ENCODE data around the gene FRMD4A.

FRMD4A gene

DNA sequence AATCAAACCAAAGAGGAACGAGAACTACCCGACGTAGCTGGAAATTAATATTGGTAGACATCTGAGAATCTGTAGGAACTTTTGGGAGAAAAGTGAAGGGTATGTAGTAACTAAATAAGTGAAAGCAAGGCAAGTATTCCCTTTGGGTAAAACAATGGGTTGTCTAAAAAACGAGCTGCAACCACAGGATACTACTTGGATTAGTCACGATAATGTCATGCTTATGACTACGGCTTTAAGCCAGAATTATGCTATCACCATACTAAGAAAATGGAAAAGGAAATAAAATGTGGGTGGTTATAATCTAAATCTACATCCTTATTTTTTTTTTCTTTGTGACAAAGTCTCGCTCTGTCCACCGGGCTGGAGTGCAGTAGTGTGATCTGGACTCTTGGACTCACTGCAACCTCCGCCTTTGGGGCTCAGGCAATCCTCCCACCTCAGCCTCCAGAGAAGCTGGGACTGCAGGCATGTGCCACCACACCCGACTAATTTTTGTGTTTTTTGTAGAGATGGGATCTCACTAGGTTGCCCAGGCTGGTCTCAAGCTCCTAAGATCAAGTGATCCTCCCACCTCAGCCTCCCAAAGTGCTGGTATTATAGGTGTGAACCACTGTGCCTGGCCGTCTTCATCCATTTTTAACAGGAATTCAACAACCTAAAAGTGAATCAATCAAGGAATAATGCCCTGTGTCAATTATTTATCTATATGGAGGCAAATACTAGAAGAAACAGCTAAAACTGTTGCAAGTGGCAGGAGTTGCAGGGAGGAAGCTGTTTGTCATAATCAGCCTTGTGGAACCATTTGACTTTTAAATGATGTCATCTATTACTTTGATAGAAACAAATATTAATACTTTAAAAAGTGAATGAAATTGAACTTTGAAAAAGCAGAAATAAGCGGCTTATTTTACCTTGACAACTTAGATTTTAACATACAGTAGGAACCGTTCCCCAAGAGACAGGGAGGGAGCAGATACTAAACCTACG, 554.6 kb downstream of the FRMD4A start:
- H3K4me3 Mint-ChIP-seq, result no peak overlapping the region
- no peaks in the 10 kb centered on the region for H3K27me3 Mint-ChIP-seq (ENCODE audit: low read depth)
- no peaks in the 10 kb centered on the region for H3K9me3 Mint-ChIP-seq
- TF ChIP-seq, protein P1, sequence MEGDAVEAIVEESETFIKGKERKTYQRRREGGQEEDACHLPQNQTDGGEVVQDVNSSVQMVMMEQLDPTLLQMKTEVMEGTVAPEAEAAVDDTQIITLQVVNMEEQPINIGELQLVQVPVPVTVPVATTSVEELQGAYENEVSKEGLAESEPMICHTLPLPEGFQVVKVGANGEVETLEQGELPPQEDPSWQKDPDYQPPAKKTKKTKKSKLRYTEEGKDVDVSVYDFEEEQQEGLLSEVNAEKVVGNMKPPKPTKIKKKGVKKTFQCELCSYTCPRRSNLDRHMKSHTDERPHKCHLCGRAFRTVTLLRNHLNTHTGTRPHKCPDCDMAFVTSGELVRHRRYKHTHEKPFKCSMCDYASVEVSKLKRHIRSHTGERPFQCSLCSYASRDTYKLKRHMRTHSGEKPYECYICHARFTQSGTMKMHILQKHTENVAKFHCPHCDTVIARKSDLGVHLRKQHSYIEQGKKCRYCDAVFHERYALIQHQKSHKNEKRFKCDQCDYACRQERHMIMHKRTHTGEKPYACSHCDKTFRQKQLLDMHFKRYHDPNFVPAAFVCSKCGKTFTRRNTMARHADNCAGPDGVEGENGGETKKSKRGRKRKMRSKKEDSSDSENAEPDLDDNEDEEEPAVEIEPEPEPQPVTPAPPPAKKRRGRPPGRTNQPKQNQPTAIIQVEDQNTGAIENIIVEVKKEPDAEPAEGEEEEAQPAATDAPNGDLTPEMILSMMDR (IDR thresholded peaks at IDR 0.05; ENCODE audit: unreplicated experiment in 3 of 3), result no peak
- peaks cover 20% of the 10 kb centered on the region for H3K4me1 Mint-ChIP-seq
- H3K36me3 Mint-ChIP-seq (ENCODE audit: low read depth), result peaks cover 45% of the 10 kb centered on the region
- peak overlapping the region in 1 of 3 experiments; percentile 27 for H3K27ac Mint-ChIP-seq

DNA sequence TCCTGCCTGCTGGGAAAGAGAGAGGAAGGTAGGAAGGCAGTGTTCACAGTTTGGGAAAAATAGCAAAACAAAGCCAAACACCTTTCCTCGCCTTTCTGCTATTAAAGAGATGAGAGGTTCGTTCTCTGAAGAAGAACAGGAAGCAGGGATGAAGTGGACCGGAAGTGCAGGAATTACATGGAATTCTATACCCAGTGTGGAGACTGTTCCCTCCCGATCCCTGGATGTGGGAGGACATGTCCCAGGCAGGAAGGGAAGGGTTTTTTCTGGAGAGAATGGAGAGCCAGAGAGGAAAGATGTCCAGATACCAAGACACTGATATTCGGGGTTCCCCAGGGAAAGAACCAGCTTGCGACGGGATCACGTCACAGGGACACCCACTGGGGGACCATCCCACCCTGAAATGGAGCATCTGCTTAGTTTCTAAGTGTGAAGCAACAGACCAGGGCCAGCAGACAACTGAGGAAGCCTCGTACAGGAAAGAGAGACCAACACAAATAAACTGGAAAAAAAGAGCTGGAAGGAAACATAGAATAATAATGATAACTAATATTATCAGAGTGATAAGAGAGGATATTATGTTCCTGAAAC, 556.3 kb downstream of the FRMD4A start:
- Mint-ChIP-seq H3K4me1 (peaks cover 20% of the 10 kb centered on the region), H3K27me3 (ENCODE audit: low read depth) (no peaks in the 10 kb centered on the region), H3K4me3 (no peak overlapping the region), H3K27ac (peak overlapping the region in 1 of 3 experiments; percentile 36), H3K36me3 (ENCODE audit: low read depth) (peaks cover 40% of the 10 kb centered on the region), H3K9me3 (no peaks in the 10 kb centered on the region)
- TF ChIP-seq, protein P1 (IDR thresholded peaks at IDR 0.05; ENCODE audit: unreplicated experiment in 3 of 3), result no peak

DNA sequence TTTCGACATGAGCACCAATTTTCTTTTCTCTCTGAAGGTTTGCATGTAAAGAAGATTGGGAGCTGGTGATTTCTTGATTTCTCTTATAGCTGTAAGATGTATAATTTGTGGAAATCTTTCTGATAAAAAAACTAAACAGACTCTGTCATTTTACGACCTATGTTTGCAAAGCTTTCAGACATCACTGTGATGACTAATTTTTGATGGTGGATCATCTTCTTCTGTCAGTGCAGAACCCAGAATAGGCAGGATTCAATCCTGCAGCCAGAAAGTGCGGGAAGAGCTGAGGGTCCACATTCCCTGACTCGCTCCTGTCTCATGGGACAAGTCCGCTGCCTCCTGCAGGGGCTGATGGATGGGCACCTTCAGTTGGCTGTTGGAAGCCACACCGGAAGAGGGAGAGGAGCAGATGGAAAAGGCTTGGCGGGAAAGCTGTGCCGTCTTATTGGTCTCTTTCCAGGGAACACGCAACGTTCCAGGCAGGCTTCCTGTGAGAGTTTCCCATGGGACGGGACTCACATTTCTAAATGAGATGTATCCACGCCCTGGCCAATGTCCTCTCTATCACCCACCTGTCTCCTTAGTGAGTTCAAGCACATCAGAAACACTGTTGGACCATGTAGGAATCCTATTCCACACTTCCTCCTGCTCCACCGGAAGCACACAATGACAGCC, 557.1 kb downstream of the FRMD4A start:
- no peaks in the 10 kb centered on the region for H3K9me3 Mint-ChIP-seq
- peaks cover 44% of the 10 kb centered on the region for H3K36me3 Mint-ChIP-seq (ENCODE audit: low read depth)
- peak overlapping the region in 1 of 3 experiments; percentile 36 for H3K27ac Mint-ChIP-seq
- TF ChIP-seq, protein P1 (IDR thresholded peaks at IDR 0.05; ENCODE audit: unreplicated experiment in 3 of 3), result no peak
- peaks cover 20% of the 10 kb centered on the region for H3K4me1 Mint-ChIP-seq
- no peaks in the 10 kb centered on the region for H3K27me3 Mint-ChIP-seq (ENCODE audit: low read depth)
- no peak overlapping the region for H3K4me3 Mint-ChIP-seq

DNA sequence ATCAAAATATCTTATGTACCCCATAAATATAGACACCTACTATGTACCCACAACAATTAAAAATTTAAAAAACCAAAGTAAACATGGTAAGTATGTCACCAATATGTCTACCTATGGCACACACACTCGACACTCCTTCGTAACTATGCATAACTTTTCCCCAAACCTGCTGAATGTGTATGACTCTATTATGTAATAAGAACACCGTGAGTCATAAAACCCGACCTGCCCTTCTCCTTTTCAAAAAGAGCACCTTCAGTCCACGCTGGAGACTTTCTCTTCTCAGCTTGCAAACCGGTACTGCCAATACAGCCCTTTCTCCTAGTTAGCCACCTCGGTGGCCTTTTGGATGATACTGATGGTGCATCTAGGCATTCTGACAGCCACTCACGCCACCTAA, 557.7 kb downstream of the FRMD4A start:
- TF ChIP-seq, protein P1 (IDR thresholded peaks at IDR 0.05; ENCODE audit: unreplicated experiment in 3 of 3), result no peak
- Mint-ChIP-seq H3K9me3 (no peaks in the 10 kb centered on the region), H3K27me3 (ENCODE audit: low read depth) (no peaks in the 10 kb centered on the region), H3K27ac (no peak overlapping the region), H3K4me1 (peaks cover 15% of the 10 kb centered on the region), H3K36me3 (ENCODE audit: low read depth) (peaks cover 44% of the 10 kb centered on the region), H3K4me3 (no peak overlapping the region)

GRCh38 chr10:13771992-13772391, 558.7 kb downstream of the FRMD4A start:
- H3K36me3 Mint-ChIP-seq (ENCODE audit: low read depth), result peaks cover 51% of the 10 kb centered on the region
- no peak overlapping the region for H3K27ac Mint-ChIP-seq
- H3K9me3 Mint-ChIP-seq, result no peaks in the 10 kb centered on the region

More at GRCh38 chr10:13771992-13772391, 558.7 kb downstream of the FRMD4A start:
- H3K27me3 Mint-ChIP-seq (ENCODE audit: low read depth), result no peaks in the 10 kb centered on the region
- TF ChIP-seq, protein P1 (IDR thresholded peaks at IDR 0.05; ENCODE audit: unreplicated experiment in 3 of 3), result no peak
- H3K4me1 Mint-ChIP-seq, result peaks cover 12% of the 10 kb centered on the region
- H3K4me3 Mint-ChIP-seq, result no peak overlapping the region

Measured in nephron (organoid).